ENCODE measurements around the gene SYNE4.

GRCh38 chr19:35966771-35967170, 41.8 kb downstream of the SYNE4 start:
- TF ChIP-seq POLR2AphosphoS5 (IDR thresholded peaks at IDR 0.05) = no peak
- TF ChIP-seq CTCF (IDR thresholded peaks at IDR 0.05) = no peak
- no peak for TF ChIP-seq POLR2A (IDR thresholded peaks at IDR 0.05)

Data from suprapubic skin (tissue), 4 donors.